HEK293 (cell line): ENCODE data around the gene ILK.
A peak's percentile ranks its signal among the peaks of the same experiment; 100 is the strongest.

Experiments used
- CTCF ChIA-PET: fragments of 350-600 bp; formaldehyde crosslinking; extraction: SDS; loops from one replicate; lab custom pipeline; 2021; ENCODE audit warnings: antibody characterized with exemption; lab: Yijun Ruan, JAX
- POLR2A ChIA-PET: fragments of 300-600 bp; formaldehyde crosslinking; extraction: SDS; loops from one replicate; lab custom pipeline; 2020; ENCODE audit warnings: antibody characterized with exemption, inconsistent platforms; lab: Yijun Ruan, JAX
- H3K27ac ChIP-seq: fragments of 200-500 bp; sonication (Bioruptor generic); 2 replicates; pipeline ENCODE4 v1.5.1; 2014; ENCODE audit warnings: low read depth, low read length, control low read depth, inconsistent platforms; ENCODE audit errors: extremely low read depth
- H3K36me3 ChIP-seq, 2 experiments: fragments of 200-500 bp in 1 of 2; sonication (Bioruptor generic) in 1 of 2; 1 replicate in 1 of 2; 2 replicates in 1 of 2; pipeline ENCODE4 v1.5.1; 2014 to 2017; ENCODE audit warnings: inconsistent platforms in 2 of 2, low read length in 2 of 2; ENCODE audit not compliant: control insufficient read depth in 2 of 2, insufficient read depth in 1 of 2
- H3K4me1 ChIP-seq: fragments of 200-500 bp; sonication (Bioruptor generic); 2 replicates; pipeline ENCODE4 v1.5.1; 2014; ENCODE audit warnings: mild to moderate bottlenecking, low read length, inconsistent platforms; ENCODE audit not compliant: control insufficient read depth, insufficient read depth
- H3K4me3 ChIP-seq: 2 replicates; pipeline ENCODE4 v1.5.1; 2011; ENCODE audit warnings: low read depth, mild to moderate bottlenecking, control low read depth, low read length, moderate library complexity
- H3K9me3 ChIP-seq: fragments of 200-500 bp; sonication (Bioruptor generic); 2 replicates; pipeline ENCODE4 v1.5.1; 2014; ENCODE audit warnings: low read depth, low read length, inconsistent platforms; ENCODE audit not compliant: control insufficient read depth, insufficient read depth
- KLF16 ChIP-seq: fragments of 450-650 bp; formaldehyde crosslinking; IDR thresholded peaks from 2 replicates; pipeline ENCODE4 v1.5.1; 2017; ENCODE audit warnings: missing biosample characterization, missing genetic modification characterization
- OSR2 ChIP-seq: fragments of 450-650 bp; formaldehyde crosslinking; IDR thresholded peaks from 2 replicates; pipeline ENCODE4 v1.5.1; 2016; ENCODE audit warnings: missing biosample characterization, missing genetic modification characterization
- SETDB1 ChIP-seq: IDR thresholded peaks from one replicate; pipeline ENCODE4 v1.6.1; 2017; ENCODE audit warnings: mild to moderate bottlenecking, low read length, moderate library complexity, mixed read lengths; ENCODE audit not compliant: insufficient read length
- ZIC2 ChIP-seq: fragments of 450-650 bp; formaldehyde crosslinking; IDR thresholded peaks from 2 replicates; pipeline ENCODE4 v1.5.1; 2016; ENCODE audit warnings: missing biosample characterization, missing genetic modification characterization
- ZNF148 ChIP-seq: fragments of 450-650 bp; formaldehyde crosslinking; IDR thresholded peaks from 2 replicates; pipeline ENCODE4 v1.5.0; 2017; ENCODE audit warnings: missing biosample characterization, missing genetic modification characterization, borderline replicate concordance
- ZNF2 ChIP-seq: fragments of 450-650 bp; formaldehyde crosslinking; IDR thresholded peaks from 2 replicates; pipeline ENCODE4 v1.5.1; 2016; ENCODE audit warnings: missing biosample characterization, missing genetic modification characterization
- ZNF221 ChIP-seq: fragments of 450-650 bp; formaldehyde crosslinking; IDR thresholded peaks from 2 replicates; pipeline ENCODE4 v1.5.1; 2017; ENCODE audit warnings: missing biosample characterization, missing genetic modification characterization, borderline replicate concordance
- ZNF23 ChIP-seq: fragments of 450-650 bp; formaldehyde crosslinking; IDR thresholded peaks from 2 replicates; pipeline ENCODE4 v1.5.1; 2016; ENCODE audit warnings: missing biosample characterization, missing genetic modification characterization, borderline replicate concordance
- ZNF280D ChIP-seq: fragments of 450-650 bp; formaldehyde crosslinking; IDR thresholded peaks from 2 replicates; pipeline ENCODE4 v1.5.1; 2016; ENCODE audit warnings: missing biosample characterization, missing genetic modification characterization
- ZNF423 ChIP-seq: fragments of 450-650 bp; formaldehyde crosslinking; IDR thresholded peaks from 2 replicates; pipeline ENCODE4 v1.5.1; 2016; ENCODE audit warnings: missing biosample characterization, missing genetic modification characterization
- ZNF473 ChIP-seq: fragments of 450-650 bp; formaldehyde crosslinking; IDR thresholded peaks from 2 replicates; pipeline ENCODE4 v1.5.1; 2017; ENCODE audit warnings: missing biosample characterization, missing genetic modification characterization
- ZNF513 ChIP-seq: fragments of 450-650 bp; IDR thresholded peaks from 2 replicates; pipeline ENCODE4 v1.5.1; 2018; ENCODE audit warnings: missing biosample characterization, missing genetic modification characterization
- ZNF530 ChIP-seq: fragments of 450-650 bp; formaldehyde crosslinking; IDR thresholded peaks from 2 replicates; pipeline ENCODE4 v1.5.1; 2016; ENCODE audit warnings: low read depth, missing biosample characterization, missing genetic modification characterization
- ZNF629 ChIP-seq: fragments of 450-650 bp; formaldehyde crosslinking; IDR thresholded peaks from 2 replicates; pipeline ENCODE4 v1.5.1; 2017; ENCODE audit warnings: missing biosample characterization, missing genetic modification characterization
- ZNF639 ChIP-seq: fragments of 450-650 bp; formaldehyde crosslinking; IDR thresholded peaks from 2 replicates; pipeline ENCODE4 v1.5.1; 2016; ENCODE audit warnings: missing biosample characterization, missing genetic modification characterization
- ZNF701 ChIP-seq: fragments of 450-650 bp; formaldehyde crosslinking; IDR thresholded peaks from 2 replicates; pipeline ENCODE4 v1.5.1; 2016; ENCODE audit warnings: missing biosample characterization, missing genetic modification characterization
- ZNF791 ChIP-seq: fragments of 450-650 bp; formaldehyde crosslinking; IDR thresholded peaks from 2 replicates; pipeline ENCODE4 v1.5.1; 2016; ENCODE audit warnings: missing biosample characterization, missing genetic modification characterization
- ZXDB ChIP-seq: fragments of 450-650 bp; formaldehyde crosslinking; IDR thresholded peaks from 2 replicates; pipeline ENCODE4 v1.5.1; 2016; ENCODE audit warnings: missing biosample characterization, missing genetic modification characterization

Gene ILK

GRCh38 chr11:6579681-6580080, 23.9 kb upstream of the ILK start:
- CTCF ChIA-PET = interaction anchor here (0.5 kb wide), 1 partner anchor 530 kb away, joined by 4 read pairs; no protein-coding TSS in a partner anchor

GRCh38 chr11:6583584-6583983, 20.0 kb upstream of the ILK start:
- H3K36me3 ChIP-seq = peaks cover 0 to 10% of the 10 kb centered on the region in 2 experiments; a peak in 1 of 3 replicates
- H3K9me3 ChIP-seq = no peaks in the 10 kb centered on the region
- no peaks in the 10 kb centered on the region for H3K4me1 ChIP-seq
- no peak overlapping the region for H3K27ac ChIP-seq
- no peak for TF ChIP-seq ZNF513
- TF ChIP-seq SETDB1 = peak; percentile 44
- TF ChIP-seq ZNF23 = no peak
- TF ChIP-seq ZNF791 (tag by site-specific recombination) = no peak
- no peak overlapping the region for H3K4me3 ChIP-seq
- CTCF ChIA-PET = no interaction called here
- POLR2A ChIA-PET = no interaction called here

More at GRCh38 chr11:6579681-6580080, 23.9 kb upstream of the ILK start:
- Histone ChIP-seq H3K9me3 (no peaks in the 10 kb centered on the region), H3K4me1 (no peaks in the 10 kb centered on the region), H3K27ac (no peak overlapping the region), H3K36me3 (peaks cover 0 to 3% of the 10 kb centered on the region in 2 experiments; a peak in 1 of 3 replicates), H3K4me3 (no peak overlapping the region)
- no peak for TF ChIP-seq ZNF639 (tag by site-specific recombination)
- TF ChIP-seq ZNF530 (tag by site-specific recombination) = no peak
- TF ChIP-seq ZNF473 (tag by site-specific recombination) = no peak
- no peak for TF ChIP-seq ZXDB
- no peak for TF ChIP-seq KLF16 (tag by site-specific recombination)
- no peak for TF ChIP-seq ZNF280D (tag by site-specific recombination)
- TF ChIP-seq ZNF221 (tag by site-specific recombination) = no peak
- no peak for TF ChIP-seq ZNF629 (tag by site-specific recombination)
- TF ChIP-seq ZNF148 (tag by site-specific recombination) = no peak
- TF ChIP-seq ZNF701 (tag by site-specific recombination) = no peak
- no peak for TF ChIP-seq OSR2 (tag by site-specific recombination)
- TF ChIP-seq ZNF2 (tag by site-specific recombination) = no peak
- TF ChIP-seq ZNF423 = no peak
- no peak for TF ChIP-seq ZIC2 (tag by site-specific recombination)
- POLR2A ChIA-PET = no interaction called here
